ENCODE results near the gene RNF157.

- TF ChIP-seq EP300 (IDR thresholded peaks at IDR 0.05; ENCODE audit: low read length) = no peak
- TF ChIP-seq TFE3 (CRISPR knock-in tag; IDR thresholded peaks at IDR 0.05) = no peak
- TF ChIP-seq FOSL1 (tag; conservative IDR thresholded peaks at IDR 0.05) = no peak
- no peak for TF ChIP-seq ZNF76 (CRISPR knock-in tag; IDR thresholded peaks at IDR 0.05; ENCODE audit: borderline replicate concordance)
- TF ChIP-seq, protein P1, sequence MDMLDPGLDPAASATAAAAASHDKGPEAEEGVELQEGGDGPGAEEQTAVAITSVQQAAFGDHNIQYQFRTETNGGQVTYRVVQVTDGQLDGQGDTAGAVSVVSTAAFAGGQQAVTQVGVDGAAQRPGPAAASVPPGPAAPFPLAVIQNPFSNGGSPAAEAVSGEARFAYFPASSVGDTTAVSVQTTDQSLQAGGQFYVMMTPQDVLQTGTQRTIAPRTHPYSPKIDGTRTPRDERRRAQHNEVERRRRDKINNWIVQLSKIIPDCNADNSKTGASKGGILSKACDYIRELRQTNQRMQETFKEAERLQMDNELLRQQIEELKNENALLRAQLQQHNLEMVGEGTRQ (CRISPR knock-in tag; IDR thresholded peaks at IDR 0.05) = no peak
- TF ChIP-seq FOS (IDR thresholded peaks at IDR 0.05; ENCODE audit: extremely low read depth, insufficient read length) = no peak
- TF ChIP-seq CEBPB (tag; IDR thresholded peaks at IDR 0.05) = no peak
- no peak for TF ChIP-seq CTCF (IDR thresholded peaks at IDR 0.05 in 2 of 3, conservative IDR thresholded peaks at IDR 0.05 in 1 of 3; ENCODE audit: insufficient read depth in 2 of 3, low read depth in 1 of 3, low read length in 3 of 3)
- TF ChIP-seq RB1 (IDR thresholded peaks at IDR 0.05; ENCODE audit: low read depth) = no peak
- TF ChIP-seq, protein P2, sequence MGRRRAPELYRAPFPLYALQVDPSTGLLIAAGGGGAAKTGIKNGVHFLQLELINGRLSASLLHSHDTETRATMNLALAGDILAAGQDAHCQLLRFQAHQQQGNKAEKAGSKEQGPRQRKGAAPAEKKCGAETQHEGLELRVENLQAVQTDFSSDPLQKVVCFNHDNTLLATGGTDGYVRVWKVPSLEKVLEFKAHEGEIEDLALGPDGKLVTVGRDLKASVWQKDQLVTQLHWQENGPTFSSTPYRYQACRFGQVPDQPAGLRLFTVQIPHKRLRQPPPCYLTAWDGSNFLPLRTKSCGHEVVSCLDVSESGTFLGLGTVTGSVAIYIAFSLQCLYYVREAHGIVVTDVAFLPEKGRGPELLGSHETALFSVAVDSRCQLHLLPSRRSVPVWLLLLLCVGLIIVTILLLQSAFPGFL (CRISPR knock-in tag; IDR thresholded peaks at IDR 0.05) = no peak
- no peak for TF ChIP-seq USF1 (CRISPR knock-in tag; IDR thresholded peaks at IDR 0.05)
Observed at GRCh38 chr17:76097716-76098295, 142.5 kb downstream of the RNF157 start.
